Measurements from ENCODE around the gene OCA2. TPM values are rescaled to one million over a fixed set of nuclear protein-coding genes. Genes with fewer than 3 reads are reported as not detected.

OCA2 gene
- total and polyA plus RNA-seq, 2 of the 13 experiments (the other 11 are each of a cell fraction or from before 2014, with no cell fraction given), result 0.02 to 0.05 TPM

DNA sequence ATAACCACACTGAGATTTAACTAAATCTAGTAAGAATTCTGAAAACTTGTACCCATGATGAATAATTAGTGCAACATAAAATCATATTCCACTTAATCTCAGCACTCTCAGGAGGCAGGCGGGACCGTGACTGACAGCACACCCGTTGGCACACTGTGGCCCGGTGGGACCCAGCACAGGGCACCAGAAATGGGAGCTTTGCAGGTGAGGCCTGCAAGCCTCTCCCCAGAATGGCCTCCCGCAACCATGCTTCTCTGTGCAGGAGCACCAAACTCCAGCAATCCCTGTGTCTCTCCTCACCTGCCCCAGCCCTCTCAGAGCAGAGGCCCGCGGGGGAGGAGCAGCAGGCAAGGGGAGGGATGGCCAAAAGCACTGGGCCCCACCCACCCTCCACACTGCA lies 31.5 kb upstream of the OCA2 start:
- Histone ChIP-seq H3K4me3 (replicated peaks in 1 of 3; ENCODE audit: insufficient read depth in 1 of 3, low read depth in 2 of 3, low read length in 3 of 3) (no peak overlapping the region), H3K9ac (ENCODE audit: insufficient read depth, low read depth, low read length) (no peak overlapping the region), H3K4me1 (ENCODE audit: insufficient read depth, low read length) (no peaks in the 10 kb centered on the region), H3K9me3 (ENCODE audit: low read length) (no peaks in the 10 kb centered on the region), H2AFZ (ENCODE audit: low read length) (no peak overlapping the region), H3K79me2 (ENCODE audit: insufficient read depth, low read length) (no peaks in the 10 kb centered on the region), H4K20me1 (ENCODE audit: insufficient read depth, low read length) (no peaks in the 10 kb centered on the region; the same call in 1 of the 2 replicates), H3K4me2 (ENCODE audit: low read depth, low read length) (no peak overlapping the region), H3K27me3 (ENCODE audit: control insufficient read depth in 1 of 2, insufficient read depth in 2 of 2, low read length in 2 of 2) (no peaks in the 10 kb centered on the region), H3K27ac (ENCODE audit: extremely low read length, insufficient read depth, low read length) (no peak overlapping the region), H3K36me3 (replicated peaks in 1 of 2; ENCODE audit: control insufficient read depth in 1 of 2, insufficient read depth in 2 of 2, low read length in 2 of 2) (peaks cover 14 to 51% of the 10 kb centered on the region in 2 experiments; a peak in 4 of 5 replicates)
- no peak for DNase-seq (ENCODE audit: low spot score)
- 100% methylated on average over 4 of the region's 7 CpGs for WGBS (ENCODE audit: low lambda C conversion rate)
- in situ Hi-C loops (cut with HindIII; ENCODE audit: extremely low pct_ligation_motif_present, low pct_unique_long_range_greater_than_20kb), result no loop called here
- FAIRE-seq, result no peak
- TF ChIP-seq TCF12 (IDR thresholded peaks at IDR 0.05), result no peak
- TF ChIP-seq TCF12 (CRISPR knock-in tag; IDR thresholded peaks at IDR 0.05), result no peak
- TF ChIP-seq, protein P1, sequence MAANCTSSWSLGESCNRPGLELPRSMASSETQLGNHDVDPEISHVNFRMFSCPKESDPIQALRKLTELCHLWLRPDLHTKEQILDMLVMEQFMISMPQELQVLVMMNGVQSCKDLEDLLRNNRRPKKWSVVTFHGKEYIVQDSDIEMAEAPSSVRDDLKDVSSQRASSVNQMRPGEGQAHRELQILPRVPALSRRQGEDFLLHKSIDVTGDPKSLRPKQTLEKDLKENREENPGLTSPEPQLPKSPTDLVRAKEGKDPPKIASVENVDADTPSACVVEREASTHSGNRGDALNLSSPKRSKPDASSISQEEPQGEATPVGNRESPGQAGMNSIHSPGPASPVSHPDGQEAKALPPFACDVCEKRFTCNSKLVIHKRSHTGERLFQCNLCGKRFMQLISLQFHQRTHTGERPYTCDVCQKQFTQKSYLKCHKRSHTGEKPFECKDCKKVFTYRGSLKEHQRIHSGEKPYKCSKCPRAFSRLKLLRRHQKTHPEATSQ (CRISPR knock-in tag; IDR thresholded peaks at IDR 0.05; ENCODE audit: borderline replicate concordance), result no peak
- no peak for TF ChIP-seq PITX1 (CRISPR knock-in tag; IDR thresholded peaks at IDR 0.05)
- no peak for TF ChIP-seq NR2F1 (CRISPR knock-in tag; IDR thresholded peaks at IDR 0.05)
- TF ChIP-seq ATF7-NPFF (CRISPR knock-in tag; IDR thresholded peaks at IDR 0.05; ENCODE audit: low read depth), result no peak
- TF ChIP-seq, protein P2, sequence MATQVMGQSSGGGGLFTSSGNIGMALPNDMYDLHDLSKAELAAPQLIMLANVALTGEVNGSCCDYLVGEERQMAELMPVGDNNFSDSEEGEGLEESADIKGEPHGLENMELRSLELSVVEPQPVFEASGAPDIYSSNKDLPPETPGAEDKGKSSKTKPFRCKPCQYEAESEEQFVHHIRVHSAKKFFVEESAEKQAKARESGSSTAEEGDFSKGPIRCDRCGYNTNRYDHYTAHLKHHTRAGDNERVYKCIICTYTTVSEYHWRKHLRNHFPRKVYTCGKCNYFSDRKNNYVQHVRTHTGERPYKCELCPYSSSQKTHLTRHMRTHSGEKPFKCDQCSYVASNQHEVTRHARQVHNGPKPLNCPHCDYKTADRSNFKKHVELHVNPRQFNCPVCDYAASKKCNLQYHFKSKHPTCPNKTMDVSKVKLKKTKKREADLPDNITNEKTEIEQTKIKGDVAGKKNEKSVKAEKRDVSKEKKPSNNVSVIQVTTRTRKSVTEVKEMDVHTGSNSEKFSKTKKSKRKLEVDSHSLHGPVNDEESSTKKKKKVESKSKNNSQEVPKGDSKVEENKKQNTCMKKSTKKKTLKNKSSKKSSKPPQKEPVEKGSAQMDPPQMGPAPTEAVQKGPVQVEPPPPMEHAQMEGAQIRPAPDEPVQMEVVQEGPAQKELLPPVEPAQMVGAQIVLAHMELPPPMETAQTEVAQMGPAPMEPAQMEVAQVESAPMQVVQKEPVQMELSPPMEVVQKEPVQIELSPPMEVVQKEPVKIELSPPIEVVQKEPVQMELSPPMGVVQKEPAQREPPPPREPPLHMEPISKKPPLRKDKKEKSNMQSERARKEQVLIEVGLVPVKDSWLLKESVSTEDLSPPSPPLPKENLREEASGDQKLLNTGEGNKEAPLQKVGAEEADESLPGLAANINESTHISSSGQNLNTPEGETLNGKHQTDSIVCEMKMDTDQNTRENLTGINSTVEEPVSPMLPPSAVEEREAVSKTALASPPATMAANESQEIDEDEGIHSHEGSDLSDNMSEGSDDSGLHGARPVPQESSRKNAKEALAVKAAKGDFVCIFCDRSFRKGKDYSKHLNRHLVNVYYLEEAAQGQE (IDR thresholded peaks at IDR 0.05; ENCODE audit: borderline replicate concordance in 1 of 2, low read depth in 1 of 2, low read length in 2 of 2), result no peak
- TF ChIP-seq, protein P3, sequence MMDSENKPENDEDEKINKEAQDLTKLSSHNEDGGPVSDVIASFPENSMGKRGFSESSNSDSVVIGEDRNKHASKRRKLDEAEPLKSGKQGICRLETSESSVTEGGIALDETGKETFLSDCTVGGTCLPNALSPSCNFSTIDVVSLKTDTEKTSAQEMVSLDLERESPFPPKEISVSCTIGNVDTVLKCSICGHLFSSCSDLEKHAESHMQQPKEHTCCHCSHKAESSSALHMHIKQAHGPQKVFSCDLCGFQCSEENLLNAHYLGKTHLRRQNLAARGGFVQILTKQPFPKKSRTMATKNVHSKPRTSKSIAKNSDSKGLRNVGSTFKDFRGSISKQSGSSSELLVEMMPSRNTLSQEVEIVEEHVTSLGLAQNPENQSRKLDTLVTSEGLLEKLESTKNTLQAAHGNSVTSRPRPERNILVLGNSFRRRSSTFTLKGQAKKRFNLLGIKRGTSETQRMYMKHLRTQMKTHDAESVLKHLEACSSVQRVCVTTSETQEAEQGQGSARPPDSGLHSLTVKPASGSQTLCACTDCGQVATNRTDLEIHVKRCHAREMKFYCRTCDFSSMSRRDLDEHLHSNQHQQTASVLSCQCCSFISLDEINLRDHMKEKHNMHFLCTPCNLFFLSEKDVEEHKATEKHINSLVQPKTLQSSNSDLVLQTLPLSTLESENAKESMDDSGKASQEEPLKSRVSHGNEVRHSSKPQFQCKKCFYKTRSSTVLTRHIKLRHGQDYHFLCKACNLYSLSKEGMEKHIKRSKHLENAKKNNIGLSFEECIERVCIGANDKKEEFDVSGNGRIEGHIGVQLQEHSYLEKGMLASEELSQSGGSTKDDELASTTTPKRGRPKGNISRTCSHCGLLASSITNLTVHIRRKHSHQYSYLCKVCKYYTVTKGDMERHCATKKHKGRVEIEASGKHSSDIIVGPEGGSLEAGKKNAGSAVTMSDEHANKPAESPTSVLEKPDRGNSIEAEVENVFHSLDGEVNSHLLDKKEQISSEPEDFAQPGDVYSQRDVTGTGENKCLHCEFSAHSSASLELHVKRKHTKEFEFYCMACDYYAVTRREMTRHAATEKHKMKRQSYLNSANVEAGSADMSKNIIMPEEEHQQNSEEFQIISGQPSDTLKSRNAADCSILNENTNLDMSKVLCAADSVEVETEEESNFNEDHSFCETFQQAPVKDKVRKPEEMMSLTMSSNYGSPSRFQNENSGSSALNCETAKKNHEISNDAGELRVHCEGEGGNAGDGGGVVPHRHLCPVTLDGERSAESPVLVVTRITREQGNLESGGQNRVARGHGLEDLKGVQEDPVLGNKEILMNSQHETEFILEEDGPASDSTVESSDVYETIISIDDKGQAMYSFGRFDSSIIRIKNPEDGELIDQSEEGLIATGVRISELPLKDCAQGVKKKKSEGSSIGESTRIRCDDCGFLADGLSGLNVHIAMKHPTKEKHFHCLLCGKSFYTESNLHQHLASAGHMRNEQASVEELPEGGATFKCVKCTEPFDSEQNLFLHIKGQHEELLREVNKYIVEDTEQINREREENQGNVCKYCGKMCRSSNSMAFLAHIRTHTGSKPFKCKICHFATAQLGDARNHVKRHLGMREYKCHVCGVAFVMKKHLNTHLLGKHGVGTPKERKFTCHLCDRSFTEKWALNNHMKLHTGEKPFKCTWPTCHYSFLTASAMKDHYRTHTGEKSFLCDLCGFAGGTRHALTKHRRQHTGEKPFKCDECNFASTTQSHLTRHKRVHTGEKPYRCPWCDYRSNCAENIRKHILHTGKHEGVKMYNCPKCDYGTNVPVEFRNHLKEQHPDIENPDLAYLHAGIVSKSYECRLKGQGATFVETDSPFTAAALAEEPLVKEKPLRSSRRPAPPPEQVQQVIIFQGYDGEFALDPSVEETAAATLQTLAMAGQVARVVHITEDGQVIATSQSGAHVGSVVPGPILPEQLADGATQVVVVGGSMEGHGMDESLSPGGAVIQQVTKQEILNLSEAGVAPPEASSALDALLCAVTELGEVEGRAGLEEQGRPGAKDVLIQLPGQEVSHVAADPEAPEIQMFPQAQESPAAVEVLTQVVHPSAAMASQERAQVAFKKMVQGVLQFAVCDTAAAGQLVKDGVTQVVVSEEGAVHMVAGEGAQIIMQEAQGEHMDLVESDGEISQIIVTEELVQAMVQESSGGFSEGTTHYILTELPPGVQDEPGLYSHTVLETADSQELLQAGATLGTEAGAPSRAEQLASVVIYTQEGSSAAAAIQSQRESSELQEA (CRISPR knock-in tag; IDR thresholded peaks at IDR 0.05; ENCODE audit: not compliant biosample characterization), result no peak
- no peak for ATAC-seq
- no TSS peak for BruUV-seq (replicated peaks)
- intact Hi-C loops (cut with micrococcal nuclease; ENCODE audit: unreplicated experiment), result no loop called here
- CTCF ChIA-PET (ENCODE audit: low intra/inter-chr PET ratio, low total read pairs), result no interaction called here
- POLR2A ChIA-PET, result no interaction called here

Data from HepG2 (cell line).